Endothelial cell of umbilical vein (primary cell): ENCODE measurements around the gene SAE1.
A peak's percentile ranks its signal among the peaks of the same experiment; 100 is the strongest.

Source experiments
- EZH2 ChIP-seq: IDR thresholded peaks from 2 replicates; pipeline ENCODE4 v1.6.1; 2012; ENCODE audit warnings: borderline replicate concordance, low read depth, mild to moderate bottlenecking, moderate library complexity, low read length, inconsistent platforms; ENCODE audit not compliant: severe bottlenecking
- FOS ChIP-seq: IDR thresholded peaks from 2 replicates; pipeline ENCODE4 v1.6.1; 2011; ENCODE audit warnings: mild to moderate bottlenecking, low read length, moderate library complexity, borderline replicate concordance; ENCODE audit not compliant: insufficient read depth
- GATA2 ChIP-seq: IDR thresholded peaks from 2 replicates; pipeline ENCODE4 v1.7.0; 2011; ENCODE audit warnings: low read depth, mild to moderate bottlenecking, moderate library complexity, mixed read lengths, low read length; ENCODE audit not compliant: insufficient read length, insufficient read depth
- JUN ChIP-seq: IDR thresholded peaks from 2 replicates; pipeline ENCODE4 v1.6.1; 2011; ENCODE audit warnings: borderline replicate concordance, low read depth; ENCODE audit not compliant: insufficient read length, insufficient read depth
- MAX ChIP-seq: IDR thresholded peaks from 2 replicates; pipeline ENCODE4 v1.6.1; 2011; ENCODE audit not compliant: insufficient read depth, insufficient read length
- MYC ChIP-seq: IDR thresholded peaks from one replicate; pipeline ENCODE4 v1.6.1; 2011; ENCODE audit warnings: mild to moderate bottlenecking, low read depth, low read length
- POLR2A ChIP-seq: IDR thresholded peaks from 2 replicates; pipeline ENCODE4 v1.6.1; 2012; ENCODE audit warnings: low read depth, mild to moderate bottlenecking, control low read depth, low read length
- POLR2AphosphoS5 ChIP-seq: IDR thresholded peaks from 2 replicates; pipeline ENCODE4 v1.6.1; 2012; ENCODE audit warnings: low read depth, mild to moderate bottlenecking, control low read depth, low read length, moderate library complexity; ENCODE audit not compliant: insufficient read depth
- TF ChIP-seq, protein P1 (sequence below), 2 donors: IDR thresholded peaks; 1 replicate in 1 of 2; 2 replicates in 1 of 2; pipeline ENCODE4 v1.5.1; 2011; ENCODE audit warnings: low read length in 2 of 2, mild to moderate bottlenecking in 2 of 2, moderate library complexity in 2 of 2, control low read depth in 1 of 2, inconsistent platforms in 1 of 2, low read depth in 1 of 2; ENCODE audit not compliant: insufficient read depth in 1 of 2; ENCODE audit errors: extremely low read depth in 1 of 2

GRCh38 chr19:47243776-47244547 is 113.3 kb downstream of the SAE1 start:
- no peak for TF ChIP-seq EZH2
- TF ChIP-seq, protein P1, sequence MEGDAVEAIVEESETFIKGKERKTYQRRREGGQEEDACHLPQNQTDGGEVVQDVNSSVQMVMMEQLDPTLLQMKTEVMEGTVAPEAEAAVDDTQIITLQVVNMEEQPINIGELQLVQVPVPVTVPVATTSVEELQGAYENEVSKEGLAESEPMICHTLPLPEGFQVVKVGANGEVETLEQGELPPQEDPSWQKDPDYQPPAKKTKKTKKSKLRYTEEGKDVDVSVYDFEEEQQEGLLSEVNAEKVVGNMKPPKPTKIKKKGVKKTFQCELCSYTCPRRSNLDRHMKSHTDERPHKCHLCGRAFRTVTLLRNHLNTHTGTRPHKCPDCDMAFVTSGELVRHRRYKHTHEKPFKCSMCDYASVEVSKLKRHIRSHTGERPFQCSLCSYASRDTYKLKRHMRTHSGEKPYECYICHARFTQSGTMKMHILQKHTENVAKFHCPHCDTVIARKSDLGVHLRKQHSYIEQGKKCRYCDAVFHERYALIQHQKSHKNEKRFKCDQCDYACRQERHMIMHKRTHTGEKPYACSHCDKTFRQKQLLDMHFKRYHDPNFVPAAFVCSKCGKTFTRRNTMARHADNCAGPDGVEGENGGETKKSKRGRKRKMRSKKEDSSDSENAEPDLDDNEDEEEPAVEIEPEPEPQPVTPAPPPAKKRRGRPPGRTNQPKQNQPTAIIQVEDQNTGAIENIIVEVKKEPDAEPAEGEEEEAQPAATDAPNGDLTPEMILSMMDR (IDR thresholded peaks at IDR 0.05; ENCODE audit: extremely low read depth in 1 of 2, insufficient read depth in 1 of 2, low read depth in 1 of 2, low read length in 2 of 2), result peak; percentile 95 to 99
- TF ChIP-seq POLR2AphosphoS5, result peak; percentile 100
- peak; percentile 53 for TF ChIP-seq POLR2A
- TF ChIP-seq MAX, result peak; percentile 40
- peak; percentile 76 for TF ChIP-seq JUN
- TF ChIP-seq MYC, result peak; percentile 50
- peak; percentile 96 for TF ChIP-seq GATA2
- TF ChIP-seq FOS, result peak; percentile 79
